EL (cell line): ENCODE results near the gene GRAMD1B.
"Not testable (repeated sequence)": the region's sequence is repeated elsewhere in the genome, so short reads cannot be mapped to it uniquely, and the experiment has no call there.

Experiments
- DNase-seq: peaks from one replicate; pipeline ENCODE4 v3.0.0-alpha.2; 2016

The GRAMD1B gene

DNA sequence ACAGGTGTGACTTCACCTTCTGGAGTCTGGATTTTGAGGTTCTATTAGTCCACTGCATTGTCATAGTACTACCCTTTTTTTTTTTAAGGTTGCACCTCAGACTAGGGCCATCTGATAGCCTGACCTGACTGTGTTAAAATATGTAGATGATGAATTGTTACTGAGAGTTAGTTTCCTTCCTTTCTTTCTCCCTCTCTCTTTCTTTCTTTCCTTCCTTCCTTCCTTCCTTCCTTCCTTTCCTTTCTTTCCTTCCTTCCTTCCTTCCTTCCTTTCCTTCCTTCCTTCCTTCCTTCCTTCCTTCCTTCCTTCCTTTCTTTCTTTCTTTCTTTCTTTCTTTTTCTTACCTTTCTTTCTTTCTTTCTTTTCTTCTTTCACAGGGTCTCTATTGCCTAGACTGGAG is 83.2 kb downstream of the GRAMD1B start:
- not testable (repeated sequence) for DNase-seq

DNA sequence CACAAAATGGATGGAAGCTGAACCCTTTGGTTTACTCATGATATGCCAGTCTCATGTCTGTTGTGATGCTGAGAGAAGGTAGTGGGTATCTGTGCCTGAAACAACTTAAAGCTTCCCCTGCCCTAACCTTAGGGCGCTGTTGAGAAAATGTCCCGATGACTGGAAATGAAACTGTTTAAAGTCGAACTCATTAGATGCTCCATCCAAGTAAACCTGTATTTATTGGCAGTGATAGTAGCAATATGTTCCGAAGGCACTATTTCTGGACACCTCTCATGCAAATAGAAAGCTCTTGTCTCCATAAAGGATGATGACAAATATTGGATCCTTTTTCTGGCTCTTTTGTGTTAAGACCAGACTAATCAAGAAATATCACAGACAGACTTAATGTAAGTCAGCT is 86.2 kb downstream of the GRAMD1B start:
- DNase-seq = no peak

DNA sequence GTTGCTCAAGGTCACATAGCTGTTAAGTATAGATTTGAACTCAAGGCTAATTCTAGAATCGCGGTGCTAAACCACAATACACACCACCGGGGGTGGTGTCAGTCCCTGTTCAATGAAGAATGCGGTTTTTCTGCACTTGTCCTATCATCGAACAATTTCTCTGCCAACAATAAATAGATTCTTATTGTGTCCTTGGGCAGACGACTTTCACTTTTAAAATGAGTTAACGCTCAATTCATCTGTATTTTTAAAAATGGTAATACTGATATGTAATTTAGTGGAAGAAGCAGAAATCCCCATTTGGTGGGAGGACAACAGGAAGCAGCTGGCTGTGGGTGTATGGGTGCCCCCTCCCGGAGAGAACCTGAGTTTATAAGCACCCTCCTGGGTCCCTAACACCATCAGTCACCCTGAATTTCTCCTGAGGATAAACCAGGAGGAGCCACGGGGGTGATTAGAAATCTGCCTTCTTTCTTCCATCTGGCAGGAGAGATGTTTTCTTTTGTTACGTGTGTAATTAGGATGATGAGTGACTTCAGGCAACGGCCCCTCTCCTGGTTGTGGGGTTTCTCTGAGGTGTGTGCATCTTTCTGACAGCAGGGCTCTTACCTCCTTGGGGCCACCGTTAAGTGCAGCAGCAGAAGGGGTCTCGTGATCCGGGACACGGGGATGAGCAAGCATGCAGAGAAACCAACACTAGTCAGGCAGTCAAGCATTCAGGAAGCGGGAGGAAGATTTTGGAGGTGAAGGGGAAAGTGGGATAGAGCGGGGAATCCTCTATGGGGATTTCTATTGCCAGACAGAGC is 87.7 kb downstream of the GRAMD1B start:
- DNase-seq = no peak

DNA sequence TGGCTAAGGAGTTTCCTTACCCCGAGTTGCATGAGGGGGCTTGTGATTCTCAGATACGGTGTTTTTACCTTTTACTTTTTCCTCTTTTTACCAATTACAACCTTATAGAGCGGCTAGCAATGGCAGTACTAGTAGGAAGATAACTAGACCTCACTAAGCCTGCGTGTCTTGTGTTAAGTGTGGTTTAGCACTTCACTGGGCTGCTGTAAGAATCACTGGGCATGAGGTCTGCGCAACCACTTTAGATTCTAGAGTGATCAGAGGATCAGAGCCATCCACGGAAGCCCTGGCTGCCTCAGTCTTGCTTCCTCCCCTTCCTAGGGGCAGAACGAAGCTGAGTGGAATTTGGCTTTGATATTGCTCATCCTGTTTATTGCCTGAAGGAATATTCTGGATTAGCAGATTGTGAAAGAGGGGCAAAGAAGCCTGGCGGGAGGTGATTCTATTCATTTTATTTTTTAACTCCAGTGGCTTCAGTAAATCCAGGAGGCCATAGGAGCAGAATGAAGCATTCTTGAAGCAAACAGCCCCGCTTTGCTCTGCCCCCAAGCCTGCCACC is 88.5 kb downstream of the GRAMD1B start:
- peak; percentile 47 for DNase-seq

DNA sequence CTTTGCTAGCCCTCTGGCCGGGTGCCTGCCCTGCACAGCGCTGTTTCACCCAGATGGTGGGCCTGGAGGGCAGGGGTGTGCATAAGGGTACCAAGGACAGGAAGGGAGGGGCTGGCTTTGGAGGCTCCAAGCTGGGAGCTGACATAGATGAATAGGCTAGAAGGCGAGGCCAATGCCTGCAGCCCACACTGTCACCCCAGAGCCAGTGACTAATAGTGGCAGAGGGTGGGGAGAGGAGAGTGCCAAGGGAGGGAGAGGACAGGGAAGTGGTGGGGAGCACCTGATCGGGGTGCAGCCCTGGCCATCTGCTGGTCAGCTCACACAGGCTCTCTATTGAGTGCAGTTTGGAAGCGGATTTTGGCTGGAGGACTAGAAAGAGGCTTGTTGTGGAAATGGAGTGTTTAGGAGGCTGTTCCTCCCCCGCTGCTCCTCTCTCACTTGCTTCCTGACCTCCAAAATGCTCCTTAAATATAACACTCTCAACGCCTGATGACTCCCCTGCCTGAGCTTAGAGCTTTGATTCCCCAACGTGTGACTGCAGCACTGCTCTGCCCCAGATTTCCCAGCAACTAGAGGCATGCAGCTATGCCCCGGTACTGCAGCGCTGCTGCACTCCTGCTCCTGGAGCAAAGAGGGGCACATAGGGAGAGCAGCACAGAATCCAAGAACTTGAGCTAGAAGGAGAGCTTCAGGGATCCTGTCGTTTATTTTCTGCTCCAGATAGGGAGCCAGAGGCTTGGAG is 89.2 kb downstream of the GRAMD1B start:
- peak; percentile 58 for DNase-seq

DNA sequence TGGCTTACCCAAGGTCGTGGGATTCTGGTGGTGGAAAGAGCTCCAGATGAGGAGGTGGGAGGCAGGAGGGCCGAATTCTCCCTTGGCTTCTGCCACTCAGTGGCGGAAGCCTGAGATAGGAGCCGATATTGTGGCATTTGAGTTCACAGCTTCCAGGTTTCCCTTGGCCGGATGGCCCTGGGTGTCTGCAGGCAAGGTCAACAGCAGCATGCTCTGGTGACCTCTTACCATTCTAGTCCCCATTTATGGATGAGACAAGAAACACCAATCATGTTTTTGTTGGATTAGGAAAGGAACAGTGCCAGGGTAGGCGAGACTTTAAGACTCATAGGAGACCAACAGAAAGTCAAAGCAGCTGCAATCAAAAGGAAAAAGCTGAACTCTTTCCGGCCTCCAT is 89.7 kb downstream of the GRAMD1B start:
- no peak for DNase-seq

DNA sequence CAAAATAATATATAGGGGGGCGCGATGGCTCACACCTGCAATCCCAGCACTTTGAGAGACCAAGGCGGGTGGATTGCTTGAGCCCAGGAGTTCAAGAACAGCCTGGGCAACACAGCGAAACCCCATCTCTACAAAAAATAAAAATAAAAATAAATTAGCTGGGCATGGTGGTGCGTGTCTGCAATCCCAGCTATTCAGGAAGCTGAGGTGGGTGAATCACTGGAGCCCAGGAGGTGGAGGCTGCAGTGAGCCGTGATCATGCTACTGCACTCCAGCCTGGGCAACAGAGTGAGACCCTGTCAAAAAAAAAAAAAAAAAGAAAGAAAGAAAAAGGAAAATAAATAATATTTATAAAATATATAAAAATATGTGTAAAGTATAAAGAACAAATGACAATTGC is 90.4 kb downstream of the GRAMD1B start:
- not testable (repeated sequence) for DNase-seq

DNA sequence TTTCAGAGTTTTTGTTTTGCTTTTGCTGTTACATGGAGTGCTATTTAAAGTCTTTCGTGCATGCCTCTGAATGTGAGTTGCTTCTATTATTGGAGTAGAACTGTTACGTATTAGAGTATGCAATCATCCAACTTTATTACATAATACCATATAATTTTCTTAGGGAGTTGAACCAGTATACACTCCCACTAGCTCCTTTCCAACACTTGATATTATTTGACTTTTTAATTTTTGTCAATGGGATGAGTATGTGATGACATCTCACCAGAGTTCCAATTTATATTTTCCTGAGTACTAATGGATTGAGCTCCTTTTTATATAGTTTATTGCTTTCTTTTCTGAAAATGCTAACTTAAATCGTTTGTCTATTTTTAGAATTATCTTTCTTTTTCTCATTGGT is 90.9 kb downstream of the GRAMD1B start:
- no peak for DNase-seq

DNA sequence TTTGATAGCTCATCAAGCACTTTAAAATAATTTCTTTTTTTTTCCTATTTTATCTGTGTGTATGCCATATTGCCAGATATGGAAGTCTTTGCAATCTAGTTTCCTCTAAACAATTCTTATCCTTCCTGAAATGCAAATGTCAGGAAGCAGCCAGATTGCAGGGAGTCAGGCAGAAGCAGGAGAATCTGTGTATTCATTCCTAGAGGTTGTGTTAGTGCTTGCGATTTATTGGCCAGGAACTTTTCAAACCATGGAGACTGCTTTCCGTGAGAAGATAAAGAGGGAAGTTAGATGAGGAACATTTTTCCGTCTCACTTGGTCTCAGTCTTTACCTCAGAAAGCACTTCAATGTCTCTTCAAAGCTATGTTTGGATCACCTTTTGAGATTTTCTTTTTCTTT is 91.9 kb downstream of the GRAMD1B start:
- no peak for DNase-seq

DNA sequence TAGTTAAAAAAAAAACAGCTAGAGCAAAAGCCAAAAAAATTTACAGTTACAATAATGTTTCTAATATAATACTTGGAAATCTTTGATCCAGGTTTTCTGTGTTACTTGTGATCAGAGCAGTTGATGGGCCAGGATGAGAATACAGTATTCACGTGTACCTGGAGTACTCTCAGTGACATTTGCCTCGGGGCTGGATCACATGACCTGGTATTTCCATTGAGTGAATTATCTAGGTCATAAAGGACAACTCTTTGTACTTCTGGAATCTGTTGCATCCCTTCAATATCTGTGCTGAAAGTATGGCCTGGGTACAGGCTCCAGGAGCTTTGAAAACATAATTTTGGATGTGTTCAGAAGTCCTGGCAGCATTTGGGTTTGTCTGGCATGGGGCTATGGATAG is 93.5 kb downstream of the GRAMD1B start:
- DNase-seq = no peak

DNA sequence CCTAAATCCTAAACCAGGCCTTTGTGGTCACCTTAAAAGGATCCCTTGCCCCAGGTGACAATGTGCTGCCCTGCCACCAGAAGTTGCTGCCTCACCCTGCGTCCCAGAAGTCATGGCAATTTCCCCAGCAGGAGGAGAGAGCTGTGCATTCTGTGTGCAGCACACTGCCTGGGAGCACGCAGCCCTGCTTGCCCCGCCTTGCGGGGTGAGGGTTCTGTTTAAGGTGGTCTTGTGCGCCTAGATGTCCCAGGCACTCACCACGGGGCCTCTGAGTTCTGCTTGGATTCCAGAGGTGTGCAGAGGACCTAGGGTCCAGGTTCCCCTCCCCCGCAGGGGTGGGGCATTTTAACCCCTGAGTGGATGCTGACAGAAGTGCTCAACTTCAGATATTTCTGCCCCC is 95.0 kb downstream of the GRAMD1B start:
- no peak for DNase-seq

DNA sequence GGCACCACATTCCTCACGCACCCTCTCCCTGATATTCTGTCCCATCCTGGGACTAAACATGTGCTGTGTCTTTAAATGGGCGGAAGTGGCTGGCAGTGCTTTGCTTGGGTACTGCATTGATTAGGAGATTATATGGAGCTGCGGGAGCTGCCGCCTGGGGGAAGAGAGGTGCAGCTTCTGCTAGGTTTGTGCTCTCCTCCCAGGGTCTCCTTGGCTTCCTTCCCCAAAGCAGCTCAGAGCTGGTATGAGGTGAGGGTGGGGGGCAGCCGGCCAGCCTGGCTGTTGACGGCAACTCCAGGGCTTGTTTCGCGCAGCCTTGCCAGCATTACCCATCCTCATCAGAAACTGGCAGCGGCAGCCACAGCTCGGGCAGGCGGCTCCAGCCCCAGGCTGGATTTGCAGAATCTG is 95.4 kb downstream of the GRAMD1B start:
- DNase-seq = no peak

DNA sequence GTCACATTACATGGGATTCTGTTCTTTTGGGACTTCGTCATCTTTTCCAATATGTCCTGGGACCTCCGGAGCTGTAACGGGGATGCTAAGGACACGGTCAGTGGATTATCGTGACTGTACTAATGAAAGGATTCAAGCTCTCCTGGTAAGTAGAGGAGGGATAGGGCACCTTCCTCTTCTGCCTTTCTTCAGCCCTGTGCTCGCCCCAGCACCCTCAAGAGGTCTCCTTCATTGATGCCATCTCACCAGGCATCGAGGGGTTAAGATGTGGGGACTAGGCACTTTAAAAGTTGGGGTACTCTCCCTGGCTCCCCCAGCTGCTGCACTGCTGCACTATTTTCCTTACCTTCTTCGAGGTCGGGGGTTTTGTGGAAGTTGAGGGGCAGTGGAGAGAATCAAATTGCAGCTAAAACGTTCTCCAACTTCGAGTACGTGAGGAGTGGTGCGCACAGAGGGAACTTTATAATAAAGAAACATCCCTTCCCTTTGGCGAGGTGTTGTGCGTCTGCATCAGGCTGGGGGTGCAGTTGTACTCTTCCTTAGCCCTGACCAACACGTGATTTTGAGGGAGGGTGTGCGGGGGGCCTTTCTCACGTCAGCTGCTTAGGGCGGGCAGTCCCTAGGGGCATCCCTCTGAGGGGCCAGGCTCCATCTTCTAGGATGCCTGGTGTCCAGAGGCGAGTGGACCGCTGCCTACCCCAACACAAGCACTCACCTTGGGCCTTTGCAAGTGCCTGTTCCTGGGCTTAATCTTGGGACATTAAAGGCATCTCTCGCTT is 96.1 kb downstream of the GRAMD1B start:
- no peak for DNase-seq

DNA sequence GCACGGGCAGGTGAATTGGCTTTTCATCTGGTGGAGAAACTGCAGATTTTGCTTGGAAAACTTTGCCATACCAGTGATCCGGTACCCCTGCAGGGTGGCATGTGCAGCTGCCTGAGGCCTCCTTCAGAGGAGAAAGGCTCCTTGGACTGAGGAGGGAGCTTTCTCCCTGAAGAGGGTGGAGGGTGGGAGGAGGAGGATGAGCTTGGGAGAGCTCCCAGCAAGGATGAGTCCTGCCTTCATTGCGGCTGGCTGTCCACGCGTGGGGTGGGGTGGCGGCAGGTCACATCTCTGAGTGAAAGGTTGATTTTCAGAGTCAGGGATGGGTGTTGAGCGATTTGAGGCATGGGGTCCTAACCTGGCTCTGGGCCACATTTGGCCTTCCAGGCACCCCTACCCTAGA is 96.8 kb downstream of the GRAMD1B start:
- DNase-seq = no peak

DNA sequence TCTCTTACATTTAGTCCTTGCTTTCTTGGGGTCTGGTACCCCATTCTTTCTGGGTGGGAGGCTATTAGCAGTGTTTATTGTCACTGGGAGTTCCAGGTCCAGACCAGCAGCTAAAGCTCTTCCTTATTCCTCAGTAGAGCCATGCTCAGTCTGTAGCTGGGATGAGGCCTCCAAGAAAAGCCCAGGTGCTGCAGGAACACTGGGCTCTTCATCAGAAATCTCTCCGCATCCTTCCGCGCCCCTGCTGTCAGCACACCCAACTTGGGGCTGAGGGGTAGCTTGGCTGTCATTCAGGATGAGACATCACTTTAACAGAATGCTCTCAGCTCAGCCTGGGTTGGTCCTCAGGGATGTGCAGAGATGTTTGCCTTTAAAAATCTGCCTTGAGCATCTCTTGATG is 97.5 kb downstream of the GRAMD1B start:
- no peak for DNase-seq

DNA sequence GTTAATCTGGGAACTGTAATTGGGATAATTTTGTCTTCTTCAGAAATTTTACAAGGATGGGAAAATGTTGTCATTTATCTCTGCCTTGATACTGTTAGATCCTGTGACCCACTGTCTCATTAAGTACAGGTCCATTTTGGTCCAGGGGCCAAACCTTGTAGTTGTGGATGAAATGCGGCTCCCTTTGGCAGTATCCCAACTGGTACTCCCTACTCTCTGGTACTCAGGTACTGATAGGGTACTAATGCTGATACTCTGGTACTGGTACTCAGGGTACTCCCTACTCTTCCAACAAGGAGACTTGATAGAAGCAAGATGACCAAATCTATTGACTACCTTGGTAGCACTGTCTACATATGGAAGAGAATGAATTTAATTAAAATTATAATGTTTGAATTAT is 97.9 kb downstream of the GRAMD1B start:
- DNase-seq = no peak

DNA sequence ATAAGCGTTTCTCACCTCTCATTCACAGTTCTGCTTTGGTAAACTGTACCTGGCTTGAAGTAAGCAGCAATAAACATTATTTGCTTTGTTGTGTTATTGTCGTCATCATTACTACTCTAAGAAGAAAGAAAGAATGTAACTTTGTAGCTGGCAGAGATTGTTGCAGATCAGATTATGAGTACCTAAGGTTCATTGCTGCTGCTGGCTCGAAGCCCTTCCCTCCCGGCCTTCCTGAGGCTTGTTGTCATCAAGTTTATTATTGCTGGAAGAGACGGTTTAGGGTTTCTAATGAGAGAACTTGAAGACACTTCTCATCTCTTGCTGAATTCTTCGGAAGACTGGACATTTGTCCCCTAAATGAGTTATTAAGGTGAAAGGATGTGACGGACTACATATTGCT is 101.3 kb downstream of the GRAMD1B start:
- DNase-seq = no peak

DNA sequence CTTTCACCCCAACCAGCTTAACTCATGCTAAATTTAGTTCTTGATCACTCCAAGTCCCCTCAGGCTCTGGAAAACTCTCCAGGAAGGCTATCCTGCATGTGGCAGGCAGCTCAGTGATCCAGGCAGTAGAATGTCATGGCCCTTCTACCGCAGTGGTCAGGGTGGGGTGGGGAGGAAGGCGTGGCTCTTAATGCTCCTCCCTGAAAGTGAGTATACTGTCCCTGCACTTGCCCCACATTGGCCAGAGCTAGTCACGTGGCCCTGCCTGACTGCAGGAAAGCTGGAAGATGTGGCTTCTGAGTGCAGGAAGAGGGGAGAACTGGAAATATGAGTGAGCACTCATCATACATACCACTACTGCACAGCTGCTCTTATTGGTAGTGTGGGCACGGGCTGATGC is 102.1 kb downstream of the GRAMD1B start:
- DNase-seq = no peak

DNA sequence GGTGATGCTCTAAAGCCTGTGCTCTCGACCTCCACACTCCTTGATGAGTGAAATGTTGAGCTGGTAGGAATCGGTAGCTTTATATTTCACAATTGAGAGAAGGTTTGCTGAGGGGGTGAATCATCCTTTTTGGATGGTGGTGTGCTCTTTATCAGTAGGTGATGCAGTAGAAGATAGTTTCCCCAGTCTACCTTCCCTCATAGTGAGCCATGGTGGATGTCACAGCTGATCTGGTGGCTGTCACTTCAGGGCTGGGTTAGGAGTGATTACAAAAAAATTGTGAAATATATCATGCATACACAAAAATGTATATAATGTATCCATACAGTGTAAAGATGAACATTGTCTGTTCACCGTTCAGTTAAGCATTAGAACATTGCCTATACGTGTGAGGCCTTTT is 105.3 kb downstream of the GRAMD1B start:
- DNase-seq = no peak

DNA sequence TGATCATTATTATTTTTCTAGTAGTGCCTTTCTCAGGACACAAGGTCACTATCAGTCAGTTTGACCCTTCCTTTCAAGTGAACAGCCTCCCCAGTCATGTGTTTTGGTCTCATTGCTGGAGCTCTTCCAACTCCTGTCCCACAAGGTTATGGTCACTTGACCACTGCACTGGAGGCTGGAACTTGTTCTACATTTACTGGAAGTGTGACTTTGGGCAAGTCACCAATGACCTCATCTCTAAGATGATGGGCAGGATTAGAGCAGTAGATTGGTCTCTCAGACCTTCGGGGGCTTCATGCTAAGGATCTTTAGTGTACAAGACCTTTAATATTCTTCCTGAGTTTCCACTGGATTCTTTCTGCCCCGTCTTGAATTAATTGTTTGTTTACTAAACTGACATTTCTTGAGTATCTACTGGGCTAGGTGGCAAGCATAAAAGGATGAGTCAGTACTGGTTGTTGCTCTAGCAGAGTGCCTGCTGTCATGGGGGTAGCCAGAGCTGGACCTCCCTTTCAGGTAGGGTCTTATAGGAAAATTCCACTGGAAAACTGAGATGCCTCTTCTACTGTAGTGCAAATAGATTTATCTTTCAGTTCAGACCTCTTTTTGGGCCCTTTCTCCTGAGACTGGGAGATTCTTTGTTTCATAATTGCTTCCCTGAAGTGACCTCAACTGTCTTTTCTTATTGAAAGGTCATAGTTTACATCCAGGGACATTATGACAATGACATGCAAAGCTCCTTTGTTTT is 106.8 kb downstream of the GRAMD1B start:
- peak; percentile 50 for DNase-seq

DNA sequence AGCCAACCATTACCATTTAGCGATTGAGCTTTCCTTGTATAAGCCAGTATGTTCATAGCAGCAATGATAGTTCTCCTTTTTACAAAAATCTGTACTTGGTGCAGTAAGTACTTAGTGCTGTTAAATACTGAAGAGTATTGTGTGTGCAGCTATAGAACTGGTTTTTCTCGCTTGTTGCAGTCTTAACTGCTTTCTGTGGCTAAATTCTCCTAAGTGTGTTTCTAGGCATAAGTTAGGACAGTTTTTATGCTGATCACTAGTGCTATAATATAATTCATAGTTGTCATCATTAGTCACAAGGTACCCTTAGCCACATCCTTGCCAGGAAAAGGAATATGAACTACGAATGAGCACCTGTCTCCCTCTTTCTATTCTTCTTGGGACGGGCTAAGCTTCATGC is 107.7 kb downstream of the GRAMD1B start:
- no peak for DNase-seq

DNA sequence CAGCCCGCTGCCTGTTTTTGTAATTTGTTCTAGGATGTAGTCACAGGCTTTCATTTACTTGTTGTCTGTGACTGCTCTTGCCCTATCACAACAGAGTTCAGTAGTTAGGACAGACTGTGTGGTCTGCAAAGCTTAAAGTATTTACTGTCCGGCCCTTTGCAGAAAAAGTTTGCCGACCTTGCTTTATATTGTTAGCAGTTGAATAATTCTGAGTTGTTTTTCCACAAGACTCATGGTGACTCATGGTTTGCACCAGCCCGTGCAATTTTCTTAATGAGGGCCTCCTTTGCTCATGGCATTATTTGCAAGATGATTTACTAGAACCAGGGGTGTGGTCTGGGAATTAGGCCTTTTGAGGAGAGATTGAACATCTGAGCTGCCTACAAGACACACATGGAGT is 113.7 kb downstream of the GRAMD1B start:
- peak; percentile 81 for DNase-seq
